Stimulated activated CD4-positive, alpha-beta T cell treated with anti-CD3 and anti-CD28 coated beads, TNF-alpha, amount 100 ng/mL, for 1 hour (primary cell): ENCODE data around the gene ECHDC3.
"Not testable (repeated sequence)": the region's sequence is repeated elsewhere in the genome, so short reads cannot be mapped to it uniquely, and the experiment has no call there.

ENCODE experiments used
- DNase-seq, 3 donors: peaks; one replicate each; pipeline ENCODE4 v3.0.0-alpha.2; 2020; ENCODE audit warnings: low read depth in 3 of 3, low spot score in 1 of 3

Gene ECHDC3, protein sequence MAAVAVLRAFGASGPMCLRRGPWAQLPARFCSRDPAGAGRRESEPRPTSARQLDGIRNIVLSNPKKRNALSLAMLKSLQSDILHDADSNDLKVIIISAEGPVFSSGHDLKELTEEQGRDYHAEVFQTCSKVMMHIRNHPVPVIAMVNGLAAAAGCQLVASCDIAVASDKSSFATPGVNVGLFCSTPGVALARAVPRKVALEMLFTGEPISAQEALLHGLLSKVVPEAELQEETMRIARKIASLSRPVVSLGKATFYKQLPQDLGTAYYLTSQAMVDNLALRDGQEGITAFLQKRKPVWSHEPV

DNA sequence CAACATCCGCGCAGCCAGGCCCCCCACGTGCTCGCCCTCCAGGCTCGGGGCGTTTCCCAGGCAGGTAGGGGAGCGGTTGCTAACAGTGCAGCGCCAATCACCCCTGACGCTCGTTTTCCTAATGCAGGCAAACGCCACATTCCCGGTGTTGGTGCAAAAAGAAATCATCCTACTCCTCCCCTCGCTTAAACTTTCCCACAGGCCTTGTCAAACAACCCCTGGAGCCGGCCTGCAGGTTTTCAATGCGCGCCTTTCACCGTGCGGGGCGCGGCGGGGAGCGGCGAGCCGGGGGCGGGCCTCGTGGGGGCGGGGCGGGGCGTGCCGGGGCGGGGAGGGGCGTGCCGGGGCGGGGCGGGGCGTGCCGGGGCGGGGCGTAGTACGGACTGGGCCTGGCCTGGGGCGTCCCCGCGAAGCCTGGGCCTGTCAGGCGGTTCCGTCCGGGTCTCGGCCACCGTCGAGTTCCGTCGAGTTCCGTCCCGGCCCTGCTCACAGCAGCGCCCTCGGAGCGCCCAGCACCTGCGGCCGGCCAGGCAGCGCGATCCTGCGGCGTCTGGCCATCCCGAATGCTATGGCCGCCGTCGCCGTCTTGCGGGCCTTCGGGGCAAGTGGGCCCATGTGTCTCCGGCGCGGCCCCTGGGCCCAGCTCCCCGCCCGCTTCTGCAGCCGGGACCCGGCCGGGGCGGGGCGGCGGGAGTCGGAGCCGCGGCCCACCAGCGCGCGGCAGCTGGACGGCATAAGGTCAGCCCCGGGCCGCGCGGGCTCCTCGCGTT is at the start of gene ECHDC3:
TSS of gene ECHDC3 (plus strand) at position 374 of the 770 bp plus-strand sequence. CDS start at position 569, 195 bp downstream.
- DNase-seq, result peak in 2 of 3 donors; percentile 14 to 42

DNA sequence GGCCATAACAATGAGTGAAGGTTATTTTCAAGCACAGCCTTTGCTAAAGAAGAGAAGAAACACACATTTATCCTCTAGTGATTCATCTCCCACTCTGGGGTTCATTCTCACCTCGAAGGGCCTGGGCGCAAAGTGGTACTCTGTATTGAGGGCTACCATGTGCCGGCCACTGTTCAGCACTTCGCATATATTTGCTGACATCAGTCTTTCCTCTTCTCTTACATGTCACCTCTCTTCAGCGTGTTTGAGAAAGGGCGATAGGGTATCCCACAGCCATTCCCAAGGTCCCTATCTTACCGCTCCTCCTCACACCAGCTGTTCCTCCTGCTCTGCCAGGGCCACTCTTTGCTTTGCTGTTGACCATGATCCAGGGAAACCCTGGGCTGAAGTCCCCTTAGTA is 48.8 kb upstream of the ECHDC3 start:
- no peak for DNase-seq

DNA sequence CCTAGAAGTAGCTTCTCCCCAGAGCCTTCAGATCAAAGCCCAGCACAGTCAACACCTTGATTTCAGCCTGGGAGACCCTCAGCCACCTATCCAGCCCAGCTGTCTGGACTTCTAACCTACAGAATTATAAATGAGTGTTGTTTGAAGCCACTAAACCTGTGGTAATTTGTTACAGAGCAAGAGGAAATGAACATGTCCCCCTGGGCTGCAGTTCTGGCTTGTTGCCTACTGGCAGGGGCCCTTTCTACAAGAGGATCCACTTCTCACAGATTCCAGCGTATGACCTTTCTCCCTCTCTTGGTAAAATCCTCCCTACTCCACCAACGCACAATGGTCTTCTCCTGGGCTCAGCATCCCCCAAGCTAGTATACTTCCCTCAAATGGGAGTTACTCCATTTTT is 46.4 kb upstream of the ECHDC3 start:
- no peak for DNase-seq

DNA sequence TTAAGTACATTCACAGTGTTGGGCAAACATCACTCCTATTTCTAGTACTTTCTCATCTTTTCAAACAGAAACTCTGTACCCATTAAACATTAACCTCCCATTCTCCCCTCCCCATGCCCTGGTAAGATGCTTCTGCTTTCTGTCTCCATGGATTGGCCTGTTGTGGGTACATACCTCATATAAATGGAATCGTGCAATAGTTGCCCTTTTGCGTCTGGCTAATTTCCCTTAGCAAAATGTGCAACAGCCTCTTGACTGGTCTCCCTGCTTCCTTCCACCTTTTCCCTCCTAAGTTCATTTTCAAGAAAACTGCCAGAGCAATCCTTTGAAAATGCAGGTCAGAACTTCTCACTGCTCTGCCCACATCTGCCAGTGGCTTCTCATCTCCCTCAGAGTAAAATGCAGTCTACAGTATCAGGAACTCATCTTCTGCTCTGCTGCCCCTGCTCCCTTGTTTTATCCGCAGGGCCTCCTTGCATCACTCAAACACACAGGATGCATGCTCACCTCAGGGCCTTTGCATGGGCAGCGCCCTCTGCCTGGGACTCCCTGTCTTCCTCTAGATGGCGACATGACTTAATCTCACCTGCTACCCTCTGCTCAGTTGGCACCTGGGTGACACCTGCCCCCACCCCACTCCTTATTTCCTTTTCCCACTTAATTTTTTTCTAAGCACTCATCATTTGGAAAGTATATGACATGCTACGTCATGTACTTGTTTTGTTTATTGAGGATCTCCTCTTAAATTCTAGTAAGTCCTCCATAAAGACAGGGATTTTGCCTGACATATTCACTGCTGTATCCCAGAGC is 44.3 kb upstream of the ECHDC3 start:
- no peak for DNase-seq

DNA sequence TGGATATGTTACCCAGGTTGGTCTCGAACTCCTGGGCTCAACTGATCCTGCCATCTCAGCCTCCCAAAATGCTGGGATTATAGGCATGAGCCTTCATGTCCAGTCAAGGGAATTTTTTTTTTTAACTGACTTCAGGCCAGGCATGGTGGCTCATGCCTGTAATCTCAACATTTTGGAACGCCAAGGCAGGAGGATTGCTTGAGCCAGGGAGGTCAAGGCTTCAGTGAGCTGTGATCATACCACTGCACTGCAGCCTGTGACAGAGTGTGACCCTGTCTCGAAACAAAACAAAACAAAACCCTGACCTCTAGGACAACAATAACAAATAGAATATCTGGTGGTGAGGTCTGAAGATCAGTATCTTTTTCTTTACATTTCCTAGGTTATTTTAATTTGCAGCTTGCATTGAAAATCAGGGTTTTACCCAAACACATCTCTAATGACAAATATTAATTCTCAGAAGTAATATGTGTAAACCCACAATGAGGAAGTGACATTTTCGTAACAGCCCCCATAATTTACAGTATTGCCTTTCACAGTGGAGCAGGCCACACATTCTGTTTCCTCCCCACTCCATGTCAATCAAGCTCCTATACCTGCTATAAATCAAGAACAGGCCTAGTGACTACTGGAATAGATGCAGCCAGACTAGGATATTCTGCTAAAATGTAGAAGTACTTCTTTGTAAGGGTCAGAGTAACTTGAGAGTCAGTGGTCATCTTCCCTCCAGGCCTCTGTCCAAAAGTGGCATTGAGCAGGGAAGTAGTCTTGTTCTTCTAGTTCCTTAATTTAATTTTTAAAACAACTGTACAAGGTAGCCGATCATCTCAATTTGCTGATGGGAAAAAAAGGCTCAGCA is 43.3 kb upstream of the ECHDC3 start:
- no peak for DNase-seq

DNA sequence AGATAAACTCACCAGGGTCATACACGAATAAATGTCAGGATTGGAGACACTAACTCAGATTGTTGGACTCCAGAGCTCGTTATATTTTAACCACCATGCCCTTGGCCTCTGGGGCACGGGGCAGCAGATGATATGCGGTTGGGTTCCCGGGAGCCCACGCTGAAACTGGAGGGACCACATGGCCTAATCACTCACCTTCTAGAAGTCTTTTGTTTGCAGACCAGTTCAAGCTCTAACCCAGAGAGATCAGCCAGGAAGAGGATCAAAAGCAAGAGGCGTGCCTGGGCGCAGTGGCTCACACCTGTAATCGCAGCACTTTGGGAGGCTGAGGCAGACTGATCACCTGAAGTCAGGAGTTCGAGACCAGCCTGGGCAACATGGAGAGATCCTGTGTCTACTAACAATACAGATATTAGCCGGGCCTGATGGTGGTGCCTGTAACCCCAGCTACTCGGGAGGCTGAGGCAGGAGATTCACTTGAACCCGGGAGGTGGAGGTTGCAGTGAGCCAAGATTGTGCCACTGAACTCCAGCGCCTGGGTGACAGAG is 42.6 kb upstream of the ECHDC3 start:
- DNase-seq, result no peak

DNA sequence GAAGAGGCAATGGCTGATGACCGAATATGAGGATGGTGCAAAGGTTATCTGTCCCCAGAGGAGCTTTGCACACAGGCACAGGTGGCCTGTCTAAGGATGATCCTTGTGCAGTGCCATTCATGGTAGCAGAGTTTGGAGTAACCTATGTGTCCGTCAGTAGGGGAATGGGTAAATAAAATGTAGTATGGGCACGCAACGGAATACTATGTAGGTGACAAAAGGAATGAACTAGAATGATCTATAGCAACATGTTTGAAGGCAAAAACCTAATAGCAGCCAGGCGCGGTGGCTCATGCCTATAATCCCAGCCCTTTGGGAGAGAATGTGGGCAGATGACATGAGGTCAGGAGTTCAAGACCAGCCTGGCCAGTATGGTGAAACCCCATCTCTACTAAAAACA is 41.6 kb upstream of the ECHDC3 start:
- no peak for DNase-seq

DNA sequence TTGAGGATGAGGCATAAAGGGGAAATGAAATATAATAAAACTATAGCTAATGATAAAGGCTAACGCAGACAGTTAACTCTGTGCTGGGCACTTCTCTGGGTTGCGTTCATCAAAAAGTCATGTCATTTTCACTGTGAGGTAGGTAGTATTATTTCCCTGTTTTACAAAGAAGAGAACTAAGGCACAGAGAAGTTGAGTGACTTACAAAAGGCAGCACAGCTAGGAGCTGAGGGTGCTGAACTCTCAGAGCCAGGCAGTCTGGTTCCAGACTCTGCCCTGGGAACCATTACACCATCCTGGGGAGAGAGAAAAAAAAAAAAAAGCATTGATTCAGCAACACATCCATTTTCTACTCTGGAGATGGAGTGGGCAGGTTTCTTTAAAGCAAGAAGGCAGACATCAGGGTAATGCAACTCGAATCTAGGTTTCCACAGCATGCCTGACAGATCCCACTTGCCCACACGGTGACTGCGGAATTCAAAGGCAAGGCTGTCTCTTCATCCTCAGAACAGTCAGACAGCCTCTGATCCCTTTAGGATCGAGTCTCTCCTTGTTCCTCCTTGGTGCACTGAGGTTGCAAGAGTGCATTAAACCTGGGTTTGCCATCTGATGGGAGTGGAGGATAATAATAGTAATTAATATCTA is 40.6 kb upstream of the ECHDC3 start:
- no peak for DNase-seq

DNA sequence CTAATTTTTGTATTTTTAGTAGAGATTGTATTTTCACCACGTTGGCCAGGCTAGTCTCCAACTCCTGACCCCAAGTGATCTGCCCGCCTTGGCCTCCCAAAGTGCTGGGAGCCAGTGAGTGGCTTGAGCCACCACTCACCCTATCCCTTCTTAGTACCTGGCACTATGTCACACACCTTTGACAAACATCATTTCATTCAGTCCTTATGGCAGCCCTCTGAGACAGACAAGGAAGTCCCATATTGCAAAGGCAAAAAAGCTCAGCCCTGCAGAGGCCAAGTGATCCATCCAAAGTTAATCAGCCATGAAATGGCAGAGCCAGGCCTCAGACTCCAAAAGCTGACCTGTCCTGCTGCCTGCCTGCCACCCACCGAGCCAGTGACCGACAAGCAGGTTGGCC is 39.9 kb upstream of the ECHDC3 start:
- no peak for DNase-seq

DNA sequence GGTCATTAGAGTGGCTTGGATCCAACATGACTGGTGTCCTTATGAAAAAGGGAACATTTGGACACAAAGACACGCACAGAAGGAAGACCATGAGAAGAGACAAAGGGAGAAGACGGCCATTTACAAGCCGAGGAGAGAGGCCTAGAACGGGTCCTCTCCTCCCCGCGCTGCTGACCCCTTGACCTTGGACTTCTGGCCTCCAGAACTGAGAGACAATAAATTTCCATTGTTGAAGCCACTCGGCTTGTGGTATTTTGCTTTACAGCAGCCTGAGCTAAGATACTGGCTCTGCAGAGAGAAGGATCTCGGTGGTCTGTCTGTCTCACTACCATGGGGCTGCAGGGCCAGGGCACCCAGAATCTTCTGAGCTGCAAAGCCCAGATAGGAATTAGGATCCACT is 38.1 kb upstream of the ECHDC3 start:
- no peak for DNase-seq

DNA sequence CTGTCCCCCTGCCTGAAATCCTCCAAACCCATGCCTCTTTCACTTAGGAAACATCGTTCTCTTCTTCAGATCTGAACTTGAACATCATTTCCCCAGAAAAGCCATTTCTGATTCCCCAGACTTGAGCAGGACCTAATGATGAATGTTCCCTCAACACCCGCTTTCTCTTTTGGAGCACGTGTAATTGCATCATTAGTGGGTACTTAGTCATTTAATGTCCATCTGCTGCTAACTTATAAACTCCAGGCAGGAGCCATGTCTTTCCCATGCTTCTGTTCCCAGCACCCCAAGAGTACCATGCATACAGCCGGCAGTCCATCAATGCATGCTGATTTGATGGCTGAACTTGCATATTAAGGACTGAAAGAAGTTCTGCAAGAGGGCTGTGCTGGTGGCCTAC is 36.5 kb upstream of the ECHDC3 start:
- no peak for DNase-seq

DNA sequence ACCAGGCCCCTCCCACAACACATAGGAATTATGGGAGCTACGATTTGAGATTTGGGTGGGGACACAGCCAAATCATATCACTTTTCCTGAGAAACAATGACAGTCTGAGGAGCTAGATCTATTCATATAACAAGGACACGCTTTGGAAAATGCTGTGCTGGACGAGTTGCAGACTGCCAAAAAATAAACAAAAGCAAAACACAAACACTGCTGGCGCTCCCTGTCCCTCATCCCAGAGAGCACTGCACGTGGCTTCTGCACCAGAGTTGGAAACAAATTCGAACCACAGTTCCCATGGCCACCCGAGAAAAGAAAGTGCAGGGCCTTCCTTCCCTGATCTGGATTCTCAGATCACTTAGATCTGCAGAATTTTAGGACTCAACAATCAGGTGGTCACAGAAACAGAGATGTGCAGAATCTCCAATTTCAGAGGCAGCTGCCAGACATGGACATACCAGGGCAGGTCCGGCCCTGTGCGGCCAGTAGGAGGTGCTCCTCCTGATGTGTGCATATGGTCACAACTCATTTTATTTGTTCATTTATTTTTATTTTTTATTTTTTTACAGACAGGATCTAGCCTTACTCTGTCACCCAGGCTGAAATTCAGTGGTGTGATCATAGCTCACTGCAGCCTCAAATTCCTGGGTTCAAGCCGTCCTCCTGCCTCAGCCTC is 35.2 kb upstream of the ECHDC3 start:
- DNase-seq, result no peak

DNA sequence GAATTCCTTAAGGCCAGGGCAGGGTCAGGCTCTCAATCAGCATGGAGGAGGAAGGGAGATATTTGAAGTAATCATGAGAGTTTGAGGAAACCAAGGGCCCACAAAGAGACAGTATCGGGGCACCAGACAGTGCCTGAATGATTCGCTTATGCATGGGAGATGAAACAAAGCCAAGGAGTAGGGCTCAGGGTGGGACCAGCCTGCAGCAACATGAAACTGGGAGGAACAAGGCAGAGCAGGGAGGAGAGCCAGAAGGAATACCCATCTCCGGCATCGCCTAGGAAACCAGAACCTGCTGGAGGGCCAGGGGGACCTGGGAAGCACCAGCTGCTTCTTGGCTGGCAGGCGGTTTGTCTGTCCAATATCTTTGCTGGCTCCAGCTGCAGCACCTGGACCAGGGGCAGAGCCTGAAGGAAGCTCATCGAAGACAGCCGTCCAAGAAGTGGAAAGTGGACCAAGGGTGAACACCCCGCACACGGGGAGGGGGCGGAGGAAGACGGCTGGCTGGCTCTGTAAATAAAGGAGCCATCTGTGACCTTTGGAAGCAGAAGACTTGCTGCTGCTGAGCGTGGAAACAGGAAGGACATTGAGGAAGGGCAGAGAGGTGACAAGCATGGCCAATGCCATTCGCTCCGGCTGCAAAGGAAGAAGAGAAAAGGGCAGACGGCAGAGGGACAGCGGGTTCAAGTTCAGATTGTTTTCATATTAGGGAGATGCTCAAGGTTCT is 34.4 kb upstream of the ECHDC3 start:
- DNase-seq, result no peak

DNA sequence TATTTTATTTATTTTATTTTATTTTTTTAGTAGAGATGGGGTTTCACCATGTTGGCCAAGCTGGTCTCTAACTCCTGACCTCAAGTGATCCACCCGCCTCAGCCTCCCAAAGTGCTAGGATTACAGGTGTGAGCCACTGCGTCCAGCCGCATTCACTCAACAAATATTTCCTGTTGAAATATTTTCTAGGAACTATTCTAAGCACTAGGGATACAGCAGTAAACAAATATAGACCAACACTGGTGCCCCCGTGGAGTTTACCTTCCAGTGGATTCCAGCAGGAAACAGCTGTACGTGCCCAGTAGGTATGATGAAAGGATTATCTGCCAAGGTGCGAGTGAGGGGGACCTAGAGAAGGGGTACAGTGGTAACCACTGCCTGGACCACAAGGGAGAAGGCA is 33.4 kb upstream of the ECHDC3 start:
- not testable (repeated sequence) for DNase-seq

DNA sequence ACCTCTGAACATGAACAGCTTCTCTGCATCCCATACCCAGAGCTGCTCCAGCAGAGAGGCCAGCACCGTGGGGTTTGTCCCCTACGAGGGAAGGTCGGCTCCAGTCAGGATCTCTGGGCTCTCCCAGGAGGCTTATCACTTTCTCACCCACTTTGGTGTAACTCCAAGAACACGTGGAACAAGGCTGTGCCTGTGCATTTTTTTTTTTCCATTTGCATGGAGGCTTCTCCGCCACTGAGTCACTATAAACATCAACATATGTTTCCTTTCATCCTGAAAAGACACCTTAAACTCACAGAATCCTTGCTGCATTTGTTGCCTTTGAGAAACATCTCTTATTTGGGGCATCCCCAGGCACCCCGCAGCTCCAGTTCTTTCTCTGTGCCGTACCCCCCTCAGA is 29.4 kb upstream of the ECHDC3 start:
- no peak for DNase-seq

DNA sequence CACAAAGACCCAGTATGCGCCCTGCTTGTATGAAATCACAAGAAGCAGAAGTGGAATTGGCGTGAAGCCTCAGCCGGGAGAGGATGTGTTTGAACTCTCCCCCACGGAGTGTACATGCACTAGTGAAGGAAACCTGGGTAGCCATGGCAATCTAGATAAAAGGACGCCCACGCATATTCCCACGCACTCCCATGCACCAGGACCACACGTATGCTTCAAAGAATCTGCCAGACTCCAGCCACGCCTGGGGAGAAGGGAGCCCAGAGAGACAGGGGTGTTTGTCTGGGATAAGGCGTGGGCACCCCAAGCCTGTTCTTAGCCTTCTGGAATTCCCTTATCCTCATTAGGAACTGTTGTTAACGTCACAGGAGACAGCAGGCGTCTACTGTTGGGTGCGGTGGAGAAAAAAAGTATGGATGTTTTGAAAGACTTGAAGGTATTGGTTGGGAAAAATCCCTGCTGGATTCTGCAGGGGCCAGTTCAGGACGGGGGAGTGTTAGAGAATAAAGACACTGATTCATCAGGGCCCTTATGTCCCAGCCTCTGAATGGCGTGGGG is 28.9 kb upstream of the ECHDC3 start:
- DNase-seq, result no peak

DNA sequence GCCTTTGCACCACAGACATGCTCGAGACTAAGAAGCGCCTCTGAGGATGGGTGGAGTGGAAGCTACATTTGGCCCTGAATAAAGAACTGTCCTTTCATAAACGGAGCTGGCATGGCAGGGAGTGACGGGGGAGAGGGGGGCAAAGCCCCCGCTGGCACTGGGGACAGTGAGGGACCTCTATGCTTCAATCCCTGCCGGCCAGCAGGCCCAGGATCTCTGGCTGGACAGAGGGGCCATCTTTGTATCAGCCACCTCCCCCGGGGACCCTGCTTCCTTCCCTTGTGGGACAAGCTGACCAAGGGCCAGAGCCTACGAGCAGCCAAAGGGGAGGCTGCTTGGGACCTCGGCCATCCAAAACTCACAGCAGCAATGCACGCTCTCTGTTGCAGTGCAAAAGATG is 28.2 kb upstream of the ECHDC3 start:
- no peak for DNase-seq

DNA sequence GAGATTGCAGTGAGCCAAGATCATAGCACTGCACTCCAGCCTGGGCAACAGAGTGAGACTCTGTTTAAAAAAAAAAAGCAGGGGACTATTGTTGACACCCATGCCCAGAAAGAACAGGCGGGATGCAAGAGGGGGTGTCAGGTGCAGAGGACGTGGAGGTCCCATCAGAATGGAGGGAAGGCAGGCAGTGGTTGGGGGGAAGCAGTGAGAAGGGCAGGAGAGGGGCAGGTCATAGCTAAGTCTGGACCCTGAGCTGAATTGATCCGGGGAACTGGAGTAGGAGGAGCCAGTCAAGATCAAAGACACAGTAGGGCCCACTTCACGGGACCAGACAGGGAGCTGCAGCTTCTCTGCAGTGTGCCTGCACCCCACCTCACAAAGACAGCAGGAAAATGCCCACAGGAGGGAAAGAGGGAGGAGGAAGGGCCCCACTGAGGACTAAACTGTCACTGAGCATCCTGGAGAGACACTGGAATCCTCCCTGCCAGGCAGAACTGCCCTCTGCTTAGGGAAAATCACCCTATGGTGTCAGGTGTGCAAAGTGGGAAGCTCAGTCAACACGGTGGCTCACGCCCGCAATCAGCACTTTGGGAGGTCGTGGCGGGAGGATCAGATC is 27.3 kb upstream of the ECHDC3 start:
- no peak for DNase-seq
